Measurements from ENCODE around the gene ASB2.

Gene ASB2, protein sequence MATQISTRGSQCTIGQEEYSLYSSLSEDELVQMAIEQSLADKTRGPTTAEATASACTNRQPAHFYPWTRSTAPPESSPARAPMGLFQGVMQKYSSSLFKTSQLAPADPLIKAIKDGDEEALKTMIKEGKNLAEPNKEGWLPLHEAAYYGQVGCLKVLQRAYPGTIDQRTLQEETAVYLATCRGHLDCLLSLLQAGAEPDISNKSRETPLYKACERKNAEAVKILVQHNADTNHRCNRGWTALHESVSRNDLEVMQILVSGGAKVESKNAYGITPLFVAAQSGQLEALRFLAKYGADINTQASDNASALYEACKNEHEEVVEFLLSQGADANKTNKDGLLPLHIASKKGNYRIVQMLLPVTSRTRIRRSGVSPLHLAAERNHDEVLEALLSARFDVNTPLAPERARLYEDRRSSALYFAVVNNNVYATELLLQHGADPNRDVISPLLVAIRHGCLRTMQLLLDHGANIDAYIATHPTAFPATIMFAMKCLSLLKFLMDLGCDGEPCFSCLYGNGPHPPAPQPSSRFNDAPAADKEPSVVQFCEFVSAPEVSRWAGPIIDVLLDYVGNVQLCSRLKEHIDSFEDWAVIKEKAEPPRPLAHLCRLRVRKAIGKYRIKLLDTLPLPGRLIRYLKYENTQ

DNA sequence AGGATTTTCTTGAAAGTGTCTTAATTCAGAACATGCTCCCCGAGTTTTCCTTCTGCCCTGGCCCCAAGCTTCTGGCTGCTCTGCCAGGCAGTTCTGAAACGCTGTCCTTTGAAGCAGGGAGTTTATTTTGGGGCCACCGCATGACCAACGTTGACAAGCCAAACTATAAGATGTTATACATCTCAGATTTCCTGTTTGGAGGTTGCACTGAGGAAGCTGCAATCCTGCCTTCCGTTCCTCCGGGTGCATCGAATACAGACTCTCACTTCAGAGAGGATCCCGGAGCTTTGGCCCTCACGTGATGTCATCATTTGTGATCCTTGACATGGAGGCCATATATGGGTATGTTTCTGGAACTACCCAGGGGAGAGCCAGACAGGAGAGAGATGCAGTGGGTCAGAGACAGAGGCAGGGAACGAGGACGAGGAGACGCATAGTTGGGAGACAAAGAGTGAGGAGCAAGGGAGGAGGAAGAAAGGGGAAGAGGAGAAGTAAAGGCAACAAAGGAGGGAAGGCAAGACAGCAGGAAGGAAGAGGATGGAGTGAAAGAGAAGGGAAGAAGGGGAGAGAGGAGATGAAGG is at the start of gene ASB2:
ASB2 (minus strand) TSS at position 94 of the 581 bp plus-strand sequence. CDS start 12,031 bp downstream, outside the sequence.
- DNase-seq (ENCODE audit: low read depth, low spot score), result no peak
- H3K27ac ChIP-seq, result no peak within 1 kb of the TSS

DNA sequence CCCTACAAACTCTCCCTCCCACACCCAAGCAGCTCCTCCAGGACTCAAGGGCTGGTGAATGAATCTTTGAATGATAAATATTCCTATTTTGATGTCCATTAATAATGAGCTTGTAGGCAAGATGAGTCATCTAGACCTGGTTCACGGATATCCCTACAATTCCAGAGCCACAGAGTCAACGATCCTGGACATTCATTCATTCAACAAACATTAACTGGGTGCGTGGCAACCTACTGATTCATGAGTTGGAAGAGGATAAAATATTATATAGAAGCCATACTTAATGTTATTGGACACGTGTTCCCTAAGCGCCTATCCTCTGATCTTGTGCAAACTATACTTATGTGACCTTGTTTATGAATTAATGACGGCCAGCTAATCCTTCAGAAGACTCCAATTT is 49.4 kb upstream of the ASB2 start:
- DNase-seq (ENCODE audit: low read depth, low spot score), result no peak
- H3K27ac ChIP-seq, result peak overlapping the region; percentile 60

DNA sequence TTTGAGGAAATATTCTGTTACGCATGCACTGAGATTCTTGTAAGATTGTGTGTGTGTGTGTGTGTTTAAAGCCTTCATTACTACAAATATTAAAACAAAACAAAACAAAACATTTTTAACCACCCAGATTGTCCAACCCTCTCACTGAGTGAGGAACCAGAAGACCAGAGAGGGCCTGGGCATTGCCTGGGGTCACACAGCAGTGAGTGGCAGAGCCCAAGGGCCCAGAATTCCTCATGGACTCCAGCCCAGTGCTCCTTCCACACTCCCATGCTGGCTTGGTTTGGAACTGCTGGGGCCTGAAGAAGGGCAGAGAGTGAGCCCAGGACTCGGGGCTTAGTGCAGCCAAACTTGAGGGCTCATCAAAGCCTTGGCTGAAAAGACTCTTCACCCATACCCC is 48.2 kb upstream of the ASB2 start:
- DNase-seq (ENCODE audit: low read depth, low spot score), result no peak
- no peak overlapping the region for H3K27ac ChIP-seq

DNA sequence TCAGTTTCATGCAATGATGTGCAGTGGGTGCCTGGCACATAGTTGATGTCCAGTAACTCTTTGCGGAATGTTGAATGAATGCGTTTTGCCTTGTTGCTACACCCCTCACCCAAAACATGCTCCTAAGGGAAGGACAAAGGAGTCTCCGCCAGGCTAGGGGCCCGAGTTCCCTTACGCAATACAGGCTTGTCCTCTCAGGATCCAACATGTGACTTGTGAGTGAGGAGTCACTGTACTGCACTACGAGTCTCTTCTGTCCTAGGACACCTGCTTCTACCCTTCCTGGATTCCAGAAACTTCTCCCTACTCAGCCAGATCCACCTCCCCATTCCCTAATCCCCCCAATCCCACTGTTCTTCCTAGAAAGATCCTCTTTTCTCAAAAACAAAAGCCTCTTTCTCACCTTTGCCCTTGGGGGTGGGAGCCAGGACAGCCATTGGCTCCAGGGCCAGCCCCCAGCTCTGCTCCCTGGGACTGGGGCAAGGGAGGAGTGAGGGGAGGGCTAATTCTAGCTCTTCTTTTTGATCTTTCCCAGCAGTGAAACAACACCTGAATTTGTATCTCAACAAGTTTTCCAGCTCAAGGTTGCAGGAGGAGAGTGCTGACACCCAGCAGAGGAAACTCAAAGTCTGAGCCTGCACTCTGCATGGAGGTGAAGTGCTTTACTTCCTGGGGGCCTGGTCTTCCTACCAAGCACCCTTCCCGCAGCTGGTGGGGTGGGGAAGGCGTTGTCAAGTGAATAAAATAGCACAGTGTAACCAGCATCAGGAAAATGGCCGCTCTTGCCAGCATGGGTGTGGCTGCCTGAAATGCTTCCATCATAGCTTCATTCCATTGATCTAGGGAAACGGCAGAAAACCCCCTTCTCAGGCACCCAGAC is 46.4 kb upstream of the ASB2 start:
- DNase-seq (ENCODE audit: low read depth, low spot score), result no peak
- no peak overlapping the region for H3K27ac ChIP-seq

DNA sequence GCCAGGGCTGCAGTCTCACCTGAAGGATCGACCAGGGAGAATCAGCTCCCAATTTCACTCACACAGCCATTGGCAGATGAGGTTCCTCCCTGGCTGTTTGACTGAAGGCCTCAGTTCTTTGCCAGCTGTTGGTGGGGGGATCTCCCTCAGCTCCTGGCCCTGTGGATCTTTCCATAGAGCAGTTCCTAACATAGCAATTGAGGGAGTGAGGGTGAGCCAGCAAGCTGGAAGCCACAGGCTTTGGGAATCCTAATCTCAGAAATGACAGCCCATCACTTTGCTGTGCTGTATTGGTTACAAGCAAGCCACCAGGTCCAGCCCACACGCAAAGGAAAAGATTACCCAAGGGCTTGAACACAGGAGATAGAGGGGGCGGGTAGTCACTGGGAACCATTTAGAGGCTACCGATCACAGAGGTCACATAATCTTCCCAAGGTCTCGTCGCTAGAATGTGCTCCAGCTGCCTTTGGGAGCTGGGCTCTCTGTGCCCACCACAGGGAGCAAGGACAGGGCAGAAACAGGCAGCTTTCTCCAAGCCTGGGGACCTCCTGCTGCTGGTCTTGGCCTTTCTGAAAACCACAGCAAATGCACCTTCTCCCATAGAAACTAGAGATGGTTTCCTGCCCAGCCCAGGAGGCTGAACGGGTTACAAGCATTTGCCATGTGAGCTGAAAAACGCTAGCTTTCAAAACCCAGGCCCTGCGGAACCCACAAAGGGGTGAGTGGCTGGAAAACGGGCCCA is 45.2 kb upstream of the ASB2 start:
- H3K27ac ChIP-seq, result no peak overlapping the region
- DNase-seq (ENCODE audit: low read depth, low spot score), result no peak

DNA sequence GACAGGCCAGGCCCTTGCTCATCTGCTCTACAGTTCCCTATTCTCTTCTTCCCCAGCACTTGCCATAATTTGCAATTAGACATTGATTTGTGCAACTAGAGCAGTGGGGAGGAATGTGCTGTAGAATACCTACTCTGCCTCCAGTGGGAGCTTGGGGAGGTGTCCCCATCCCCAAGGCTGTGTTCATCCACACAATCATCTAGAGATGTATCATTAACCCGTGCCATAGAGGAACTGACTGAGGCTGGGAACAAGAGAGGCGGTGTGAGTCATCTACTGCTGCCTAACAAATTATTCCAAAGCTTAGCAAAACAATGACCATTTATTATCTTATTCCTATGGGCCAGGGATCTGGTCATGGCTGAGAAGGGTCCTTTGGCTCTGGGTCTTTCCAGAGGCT is 44.6 kb upstream of the ASB2 start:
- DNase-seq (ENCODE audit: low read depth, low spot score), result no peak
- H3K27ac ChIP-seq, result no peak overlapping the region

DNA sequence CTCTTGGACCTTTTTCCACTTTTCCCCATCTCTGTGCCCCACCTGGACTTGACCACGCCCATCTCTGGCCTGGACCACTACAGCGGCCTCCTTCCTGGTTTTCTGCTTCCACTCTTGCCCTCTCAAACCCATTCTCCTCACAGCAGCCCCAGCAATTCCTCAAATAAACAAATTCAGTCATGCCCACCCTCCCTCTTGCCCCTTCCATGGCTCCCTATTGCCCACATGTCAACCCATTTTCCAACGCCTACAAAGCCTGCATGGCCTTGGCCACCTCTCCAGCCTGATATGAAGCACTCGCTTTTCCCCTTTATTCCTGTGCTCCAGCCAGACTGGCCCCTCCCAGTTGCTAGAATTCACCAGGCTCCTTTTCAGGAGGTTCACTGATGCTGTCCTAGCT is 43.9 kb upstream of the ASB2 start:
- H3K27ac ChIP-seq, result no peak overlapping the region
- DNase-seq (ENCODE audit: low read depth, low spot score), result no peak

DNA sequence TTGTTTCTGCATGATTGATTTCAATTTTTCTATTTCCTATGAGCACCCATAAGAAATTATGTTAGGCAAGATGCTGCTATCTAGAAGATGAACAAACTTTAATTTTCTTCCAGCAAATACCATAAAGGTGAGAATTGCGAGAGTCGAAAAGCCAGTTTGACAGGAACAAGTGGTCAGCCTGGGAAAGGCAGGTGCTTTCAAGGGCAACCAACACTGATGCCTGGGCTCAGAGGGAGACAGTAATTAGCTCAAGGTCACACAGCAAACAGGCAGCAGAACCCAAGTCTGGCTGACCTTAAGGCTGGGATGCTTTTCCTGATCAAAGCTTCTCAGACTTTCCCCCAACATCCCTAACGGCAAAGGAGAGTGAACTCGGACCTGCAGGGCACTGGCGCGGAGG is 43.0 kb upstream of the ASB2 start:
- DNase-seq (ENCODE audit: low read depth, low spot score), result no peak

DNA sequence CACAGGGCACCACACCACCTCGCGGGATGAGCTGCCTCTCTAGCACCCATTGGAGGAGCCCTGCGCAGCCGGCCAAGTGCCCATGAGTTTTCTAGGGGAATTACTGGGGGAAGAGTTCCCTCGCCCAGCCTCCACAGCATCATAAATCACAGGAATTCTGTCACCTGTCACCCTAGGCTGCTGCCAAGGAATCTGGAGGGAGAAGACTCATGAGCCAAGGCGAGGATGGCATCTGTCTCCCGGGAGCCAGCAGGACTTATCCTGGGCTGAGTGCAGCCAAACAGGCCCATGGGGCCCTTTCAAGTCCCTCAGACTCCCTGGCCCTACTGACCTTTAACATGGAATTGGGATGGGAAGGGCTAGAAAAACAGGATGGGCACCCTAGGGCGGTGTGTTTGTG is 41.9 kb upstream of the ASB2 start:
- DNase-seq (ENCODE audit: low read depth, low spot score), result no peak
- no peak overlapping the region for H3K27ac ChIP-seq

More for the DNA sequence above, 43.0 kb upstream of the ASB2 start:
- H3K27ac ChIP-seq, result no peak overlapping the region

DNA sequence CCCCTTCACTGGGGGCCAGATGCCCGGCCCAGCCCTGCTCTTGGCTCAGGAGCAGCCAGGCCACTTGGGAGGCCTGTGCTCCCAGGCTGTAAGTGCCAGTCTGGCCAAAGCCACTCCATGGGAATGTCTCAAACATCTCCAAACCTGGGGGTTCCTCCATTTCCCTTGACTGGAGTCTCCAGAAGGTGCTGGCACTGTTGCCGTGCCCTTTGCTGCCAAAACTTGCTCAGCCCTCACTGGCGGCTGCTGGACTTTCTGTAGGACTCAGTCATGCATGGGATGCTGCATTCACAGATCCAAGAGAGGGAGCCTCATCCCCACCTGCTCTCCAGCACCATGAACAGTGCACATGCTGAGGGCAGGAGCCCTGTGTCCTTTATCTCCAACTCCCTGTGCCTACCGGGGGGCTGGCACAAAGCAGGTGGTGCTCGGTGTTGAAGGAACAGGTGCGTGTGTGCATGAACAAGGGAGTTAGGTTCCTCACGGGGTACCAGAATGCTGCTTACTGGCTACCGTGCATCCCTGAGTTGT is 40.1 kb upstream of the ASB2 start:
- DNase-seq (ENCODE audit: low read depth, low spot score), result no peak
- H3K27ac ChIP-seq, result no peak overlapping the region

DNA sequence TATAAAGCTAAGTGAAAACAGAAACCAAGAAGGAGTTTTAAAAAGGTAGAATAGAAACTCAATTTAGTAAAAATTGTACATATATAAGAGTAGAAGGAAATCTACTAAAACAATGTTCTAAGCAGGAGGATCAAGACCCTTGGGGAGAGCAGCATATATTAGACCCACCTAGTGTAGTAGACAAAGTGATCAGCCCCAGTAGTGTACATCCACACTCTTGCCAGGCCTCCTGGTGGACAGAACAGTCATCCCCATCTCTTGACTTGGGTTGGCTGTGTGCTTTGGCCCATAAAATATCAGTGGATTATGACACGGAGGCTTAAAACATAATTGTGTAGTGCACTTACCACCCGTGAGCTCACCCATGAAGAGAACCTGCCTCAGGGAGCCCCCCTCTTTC is 38.9 kb upstream of the ASB2 start:
- H3K27ac ChIP-seq, result no peak overlapping the region
- no peak for DNase-seq (ENCODE audit: low read depth, low spot score)

DNA sequence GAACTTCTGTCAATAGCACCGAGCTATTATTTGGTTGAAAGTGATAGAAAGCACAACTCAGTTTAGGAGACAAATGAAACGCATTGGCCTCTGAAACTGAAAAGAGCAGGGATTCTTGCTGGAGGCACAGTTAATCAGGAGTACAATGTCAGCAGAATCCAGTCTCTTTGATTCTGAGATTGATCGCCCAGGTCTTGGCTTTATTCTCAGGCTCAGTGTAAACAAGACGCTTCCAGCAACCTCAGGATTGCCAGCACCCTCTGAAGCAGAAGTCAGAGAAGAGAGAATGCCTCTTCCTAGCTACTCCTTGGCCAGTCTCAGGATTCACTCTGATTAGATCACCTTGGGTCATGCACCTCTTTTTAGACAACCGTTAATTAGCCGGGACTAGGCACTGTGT is 38.0 kb upstream of the ASB2 start:
- H3K27ac ChIP-seq, result no peak overlapping the region
- no peak for DNase-seq (ENCODE audit: low read depth, low spot score)

DNA sequence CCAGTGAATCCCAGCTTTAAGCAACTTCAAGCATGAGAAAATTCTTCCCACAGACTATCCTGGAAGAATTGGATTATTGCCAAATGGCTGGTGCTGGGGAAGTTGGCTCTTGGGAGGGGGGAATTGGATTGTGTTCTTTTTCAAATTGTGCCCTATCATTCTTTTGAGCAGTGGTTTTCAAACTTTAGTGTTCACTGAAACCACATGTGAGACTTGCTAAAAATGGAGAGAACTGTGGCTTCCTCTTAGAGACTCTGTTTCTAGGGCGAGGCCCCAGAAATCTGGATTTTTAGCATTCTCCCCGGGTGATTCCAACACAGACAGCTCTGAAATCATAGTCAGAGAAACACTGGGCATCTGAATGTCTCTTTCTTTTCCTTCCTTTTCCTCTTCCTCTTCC is 35.4 kb upstream of the ASB2 start:
- H3K27ac ChIP-seq, result no peak overlapping the region
- DNase-seq (ENCODE audit: low read depth, low spot score), result no peak

DNA sequence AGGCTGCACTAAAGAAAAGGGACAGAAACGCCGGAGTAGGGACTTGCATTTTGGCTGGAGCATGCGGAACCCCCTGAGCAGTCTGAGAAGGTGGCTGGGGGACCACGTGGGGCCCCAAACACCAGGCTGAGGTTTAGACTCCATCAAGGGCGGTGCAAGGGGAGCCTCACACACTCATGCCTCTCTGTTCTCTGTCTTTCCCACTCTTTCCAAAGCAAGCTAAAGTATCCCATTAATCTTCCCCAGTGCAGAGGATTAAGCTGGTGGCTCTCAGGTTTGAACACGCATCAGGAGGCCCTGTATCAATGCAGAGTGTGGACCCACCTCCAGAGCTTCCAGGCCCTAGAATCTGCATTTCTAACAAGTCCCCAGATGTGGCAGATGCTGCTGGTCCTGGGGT is 34.3 kb upstream of the ASB2 start:
- no peak for DNase-seq (ENCODE audit: low read depth, low spot score)
- no peak overlapping the region for H3K27ac ChIP-seq

DNA sequence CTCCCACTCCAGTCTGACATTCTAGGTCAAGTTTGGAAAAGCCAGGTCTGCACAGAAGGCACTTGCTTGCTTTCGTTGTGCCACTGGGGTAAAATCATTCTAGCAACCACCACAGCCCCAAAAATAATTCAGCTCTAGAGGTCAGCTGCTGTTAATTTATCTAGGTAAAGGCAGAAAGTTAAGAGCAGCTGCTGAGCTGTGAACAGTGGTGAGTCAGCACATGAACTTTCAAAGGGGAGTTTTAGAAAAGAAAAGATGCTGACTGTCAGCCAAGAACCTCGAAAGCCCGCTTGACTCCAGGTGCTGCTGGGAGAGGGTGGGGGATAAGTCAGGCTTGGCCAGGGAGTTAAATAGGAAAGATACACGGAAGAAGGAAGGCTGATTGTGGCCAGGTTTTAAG is 33.4 kb upstream of the ASB2 start:
- no peak for DNase-seq (ENCODE audit: low read depth, low spot score)
- H3K27ac ChIP-seq, result no peak overlapping the region

DNA sequence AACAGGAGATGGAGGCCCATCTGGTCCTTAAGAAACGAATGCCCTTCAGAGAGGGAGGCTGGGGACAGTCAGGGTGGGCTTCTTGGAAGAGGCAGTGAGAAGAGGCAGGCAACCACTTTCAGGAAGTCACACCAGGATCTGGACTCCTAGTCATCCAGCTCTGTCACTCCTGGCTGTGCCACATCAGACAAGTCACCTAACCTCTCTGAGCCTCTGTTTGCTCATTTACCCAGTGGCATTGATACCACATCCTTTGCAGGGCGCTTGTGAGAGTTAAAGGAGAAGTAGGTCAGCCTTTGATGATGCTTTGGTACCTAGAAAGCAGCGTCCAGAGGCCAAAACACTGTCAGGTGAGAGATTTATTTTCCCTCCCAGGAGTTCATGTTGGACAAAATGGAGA is 31.9 kb upstream of the ASB2 start:
- DNase-seq (ENCODE audit: low read depth, low spot score), result no peak
- no peak overlapping the region for H3K27ac ChIP-seq

DNA sequence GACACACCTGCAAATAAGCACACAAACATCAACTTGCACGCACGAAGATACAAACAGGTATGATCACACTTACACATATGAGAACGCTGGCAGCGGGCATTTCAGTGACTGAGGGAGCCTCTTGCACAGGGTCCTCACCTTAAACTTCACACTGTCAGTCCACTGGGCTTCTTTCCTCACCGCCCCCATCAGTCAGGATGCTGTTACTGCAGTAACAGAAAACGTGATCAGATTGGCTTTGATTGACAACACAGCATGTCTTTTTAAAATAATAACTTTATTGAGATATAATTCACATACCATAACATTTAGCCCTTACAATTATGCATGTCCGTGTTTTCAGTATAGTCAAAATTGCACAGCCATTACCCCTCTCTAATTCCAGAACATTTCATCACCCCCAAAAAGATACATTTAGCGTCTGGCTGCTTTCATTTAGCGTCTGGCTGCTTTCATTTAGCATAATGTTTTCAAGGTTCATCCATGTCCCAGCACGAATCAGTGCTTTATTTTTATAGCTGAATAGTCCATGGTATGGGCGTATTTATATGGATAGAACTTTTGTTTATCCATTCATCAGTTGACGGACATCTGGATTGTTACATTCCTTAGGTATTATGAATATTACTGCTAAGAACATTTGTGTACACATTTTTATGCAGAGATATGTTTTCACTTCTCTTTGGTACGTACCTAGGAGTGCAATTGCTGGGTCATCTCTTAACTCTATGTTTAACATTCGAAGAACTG is 29.1 kb upstream of the ASB2 start:
- H3K27ac ChIP-seq, result no peak overlapping the region
- no peak for DNase-seq (ENCODE audit: low read depth, low spot score)

DNA sequence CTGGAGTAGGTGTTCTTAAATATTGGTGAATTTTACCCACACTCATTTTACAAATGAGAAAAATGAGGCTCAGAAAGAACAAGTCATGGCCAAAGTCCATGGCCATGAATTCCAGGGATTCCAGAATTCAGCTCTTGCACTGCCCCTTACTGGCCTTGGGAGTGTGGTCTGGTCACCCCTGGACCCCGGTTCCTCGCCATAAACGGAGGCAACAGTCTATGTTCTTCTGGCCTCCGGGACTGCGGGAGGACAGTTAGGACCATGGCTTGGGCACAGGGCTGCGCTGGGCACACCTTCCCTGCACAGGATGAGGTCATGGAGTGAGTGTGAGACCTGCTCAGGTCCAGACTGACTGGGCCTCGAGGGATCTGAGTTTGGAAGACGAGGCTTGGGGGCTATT is 27.6 kb upstream of the ASB2 start:
- no peak for DNase-seq (ENCODE audit: low read depth, low spot score)

DNA sequence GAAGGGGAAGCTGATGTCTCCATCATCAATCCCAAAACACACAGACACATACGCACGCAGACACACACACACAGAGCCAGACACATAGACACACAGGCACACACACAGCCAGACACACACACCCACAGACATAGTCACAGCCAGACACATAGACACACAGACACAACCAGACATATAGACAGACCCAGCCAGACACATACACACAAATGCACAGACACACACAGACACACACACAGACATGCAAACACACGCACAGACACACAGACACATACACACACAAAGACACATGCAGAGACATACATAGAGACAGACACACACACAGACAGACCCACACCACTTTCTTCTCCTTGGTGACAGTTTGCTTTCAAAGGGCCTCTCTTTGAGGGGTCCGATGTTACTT is 27.0 kb upstream of the ASB2 start:
- H3K27ac ChIP-seq, result no peak overlapping the region
- no peak for DNase-seq (ENCODE audit: low read depth, low spot score)

More for the DNA sequence above, 27.6 kb upstream of the ASB2 start:
- no peak overlapping the region for H3K27ac ChIP-seq

Data from epithelial cell of prostate (primary cell).